Fibroblast of skin of right quadriceps (primary cell): Measurements from ENCODE around the gene TEAD1.

Experiments
- DNase-seq: peaks from one replicate; pipeline ENCODE4 v3.0.0-alpha.2; 2013

TEAD1 gene

GRCh38 chr11:12768726-12769673, 94.8 kb downstream of the TEAD1 start:
- DNase-seq: no peak

GRCh38 chr11:12769834-12770345, 95.7 kb downstream of the TEAD1 start:
- DNase-seq: peak; percentile 95

- no peak for DNase-seq
Measured at GRCh38 chr11:12770435-12770834, 96.2 kb downstream of the TEAD1 start.

GRCh38 chr11:12770966-12771597, 96.9 kb downstream of the TEAD1 start:
- DNase-seq: no peak

- no peak for DNase-seq
Measured at GRCh38 chr11:12771875-12772274, 97.7 kb downstream of the TEAD1 start.

GRCh38 chr11:12772324-12772723, 98.1 kb downstream of the TEAD1 start:
- DNase-seq: no peak

GRCh38 chr11:12773591-12773990, 99.4 kb downstream of the TEAD1 start:
- no peak for DNase-seq

- no peak for DNase-seq
Measured at GRCh38 chr11:12775955-12776354, 101.7 kb downstream of the TEAD1 start.

GRCh38 chr11:12777208-12777874, 103.1 kb downstream of the TEAD1 start:
- peak; percentile 65 for DNase-seq

- no peak for DNase-seq
Measured at GRCh38 chr11:12778240-12778905, 104.2 kb downstream of the TEAD1 start.

- no peak for DNase-seq
Measured at GRCh38 chr11:12783765-12784164, 109.5 kb downstream of the TEAD1 start.

GRCh38 chr11:12784445-12784844, 110.2 kb downstream of the TEAD1 start:
- peak; percentile 74 for DNase-seq

- DNase-seq: no peak
Measured at GRCh38 chr11:12784987-12785386, 110.8 kb downstream of the TEAD1 start.

GRCh38 chr11:12785901-12786300, 111.7 kb downstream of the TEAD1 start:
- no peak for DNase-seq

- no peak for DNase-seq
Measured at GRCh38 chr11:12786450-12786849, 112.2 kb downstream of the TEAD1 start.

- DNase-seq: no peak
Measured at GRCh38 chr11:12786891-12787290, 112.7 kb downstream of the TEAD1 start.

GRCh38 chr11:12787847-12788246, 113.6 kb downstream of the TEAD1 start:
- DNase-seq: peak; percentile 83

GRCh38 chr11:12789054-12789453, 114.8 kb downstream of the TEAD1 start:
- no peak for DNase-seq

GRCh38 chr11:12789596-12790215, 115.5 kb downstream of the TEAD1 start:
- DNase-seq: no peak

GRCh38 chr11:12790861-12791616, 116.8 kb downstream of the TEAD1 start:
- DNase-seq: no peak

GRCh38 chr11:12792018-12792417, 117.8 kb downstream of the TEAD1 start:
- DNase-seq: no peak

GRCh38 chr11:12792590-12792989, 118.4 kb downstream of the TEAD1 start:
- peak; percentile 61 for DNase-seq
